ENCODE results near the gene SH3YL1. TPM values are rescaled to one million over a fixed set of nuclear protein-coding genes. Genes with fewer than 3 reads are reported as not detected.

The SH3YL1 gene
- total RNA-seq, 1 donor from 2014 or later: 32.7 TPM

- ATAC-seq (no peak), DNase-seq (ENCODE audit: low spot score) (no peak)
- intact Hi-C loops (cut with DNase I): no loop called here
These were observed 1.7 kb downstream of the SH3YL1 start for GRCh38 chr2:262117-262516.

DNA sequence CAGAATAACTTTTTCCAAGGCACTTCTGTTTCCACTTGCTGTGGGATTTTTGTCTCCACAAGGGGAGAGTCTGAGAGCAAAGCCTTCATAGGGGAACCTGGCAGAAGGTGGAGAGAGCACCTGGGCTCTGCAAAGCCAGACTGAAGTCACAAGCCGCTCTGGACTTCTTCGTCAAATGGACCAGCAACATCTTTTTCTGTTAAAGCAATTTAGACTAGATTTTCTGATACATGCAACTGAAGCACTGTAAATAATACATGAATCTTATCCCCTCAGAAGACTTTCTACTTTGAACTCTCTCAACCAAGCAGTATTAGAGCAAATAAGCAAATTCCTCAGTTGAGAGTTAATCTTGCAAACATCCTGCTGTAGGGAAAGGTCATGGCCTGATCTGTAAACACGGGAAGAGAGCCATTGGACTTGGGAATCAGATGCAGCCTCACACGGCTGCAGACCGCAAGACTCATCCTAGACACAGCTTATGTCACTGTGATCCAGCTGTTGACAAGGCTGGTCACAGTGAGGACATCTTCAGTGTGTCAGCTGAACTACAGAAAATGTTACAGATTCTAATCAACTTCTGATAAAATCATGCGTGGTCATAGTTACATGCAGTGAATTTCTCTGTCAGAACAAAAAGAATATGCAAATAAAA is 3.2 kb downstream of the SH3YL1 start:
- intact Hi-C loops (cut with DNase I): no loop called here
- ATAC-seq (no peak), DNase-seq (ENCODE audit: low spot score) (no peak)

DNA sequence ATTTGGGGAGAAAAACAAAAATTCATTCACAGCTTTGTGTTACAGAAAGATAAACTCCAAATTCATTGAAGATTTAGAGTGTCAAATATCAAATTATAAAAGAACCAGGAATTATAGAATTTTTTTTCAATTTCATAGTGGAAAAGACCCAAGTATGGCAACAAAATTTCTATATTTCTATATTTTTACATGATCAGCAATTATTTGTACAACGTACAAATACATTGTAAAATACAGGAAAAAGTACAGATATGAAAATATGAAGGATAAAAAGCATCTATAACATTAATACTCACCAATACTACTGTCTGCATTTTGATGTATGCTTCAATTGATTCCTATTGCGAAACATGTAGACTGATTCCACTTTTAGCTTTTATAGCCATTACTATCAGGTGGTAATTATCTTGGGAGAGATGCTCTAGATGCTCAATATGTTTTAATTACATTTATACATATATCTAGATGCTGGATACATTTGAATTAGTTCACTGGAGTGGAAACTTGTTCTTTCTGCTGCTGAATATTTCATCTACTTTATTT is 4.0 kb downstream of the SH3YL1 start:
- intact Hi-C loops (cut with DNase I): no loop called here
- DNase-seq (ENCODE audit: low spot score) (no peak), ATAC-seq (no peak)

GRCh38 chr2:258933-259332 is 4.9 kb downstream of the SH3YL1 start:
- intact Hi-C loops (cut with DNase I): no loop called here

GRCh38 chr2:257842-258241 is 6.0 kb downstream of the SH3YL1 start:
- intact Hi-C loops (cut with DNase I): no loop called here
- ATAC-seq: no peak

More at GRCh38 chr2:258933-259332, 4.9 kb downstream of the SH3YL1 start:
- DNase-seq (ENCODE audit: low spot score): no peak
- ATAC-seq: no peak

DNA sequence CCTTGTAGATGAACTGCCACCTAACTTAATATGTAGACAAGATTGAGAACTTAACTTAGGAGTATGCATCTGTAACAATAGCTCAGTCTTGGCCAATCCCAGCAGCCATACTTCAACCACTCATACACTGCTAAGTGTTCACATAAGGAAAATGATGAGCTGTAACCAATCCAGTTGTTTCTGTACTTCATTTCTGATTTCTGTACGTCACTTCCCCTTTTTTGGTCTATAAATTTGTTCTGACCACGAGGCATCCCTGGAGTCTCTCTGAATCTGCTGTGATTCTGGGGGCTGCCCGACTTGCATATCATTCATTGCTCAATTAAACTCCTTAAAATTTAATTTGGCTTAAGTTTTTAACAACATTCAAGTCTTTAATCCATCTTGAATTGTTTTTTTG is 6.4 kb downstream of the SH3YL1 start:
- ATAC-seq (no peak), DNase-seq (ENCODE audit: low spot score) (no peak)
- intact Hi-C loops (cut with DNase I): no loop called here

More at GRCh38 chr2:257842-258241, 6.0 kb downstream of the SH3YL1 start:
- DNase-seq (ENCODE audit: low spot score): no peak

DNA sequence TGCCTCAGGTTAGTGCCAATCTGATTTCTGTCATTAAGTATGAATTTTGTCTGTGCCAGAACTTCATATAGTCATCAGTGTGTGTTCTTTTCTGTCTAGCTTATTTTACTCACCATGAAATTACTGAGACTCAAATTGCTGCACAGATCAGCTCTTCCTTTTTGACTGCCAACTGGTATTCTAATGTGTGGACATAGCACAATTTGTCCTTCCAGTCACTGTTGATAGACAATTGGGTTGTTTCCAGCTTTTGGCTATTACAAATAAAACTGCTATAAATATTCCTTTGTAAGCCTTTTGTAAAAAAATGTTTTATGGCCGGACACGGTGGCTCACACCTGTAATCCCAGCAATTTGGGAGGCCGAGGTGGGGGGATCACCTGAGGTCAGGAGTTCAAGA is 7.7 kb downstream of the SH3YL1 start:
- DNase-seq (ENCODE audit: low spot score) (no peak), ATAC-seq (no peak)
- intact Hi-C loops (cut with DNase I): no loop called here

GRCh38 chr2:255195-255594 is 8.6 kb downstream of the SH3YL1 start:
- ATAC-seq: no peak
- DNase-seq (ENCODE audit: low spot score): no peak
- intact Hi-C loops (cut with DNase I): no loop called here

- intact Hi-C loops (cut with DNase I): no loop called here
- no peak for ATAC-seq
- DNase-seq (ENCODE audit: low spot score): no peak
These were observed 9.6 kb downstream of the SH3YL1 start for GRCh38 chr2:254241-254640.

- DNase-seq (ENCODE audit: low spot score) (no peak), ATAC-seq (no peak)
- intact Hi-C loops (cut with DNase I): no loop called here
These were observed 10.6 kb downstream of the SH3YL1 start for GRCh38 chr2:253202-253638.

DNA sequence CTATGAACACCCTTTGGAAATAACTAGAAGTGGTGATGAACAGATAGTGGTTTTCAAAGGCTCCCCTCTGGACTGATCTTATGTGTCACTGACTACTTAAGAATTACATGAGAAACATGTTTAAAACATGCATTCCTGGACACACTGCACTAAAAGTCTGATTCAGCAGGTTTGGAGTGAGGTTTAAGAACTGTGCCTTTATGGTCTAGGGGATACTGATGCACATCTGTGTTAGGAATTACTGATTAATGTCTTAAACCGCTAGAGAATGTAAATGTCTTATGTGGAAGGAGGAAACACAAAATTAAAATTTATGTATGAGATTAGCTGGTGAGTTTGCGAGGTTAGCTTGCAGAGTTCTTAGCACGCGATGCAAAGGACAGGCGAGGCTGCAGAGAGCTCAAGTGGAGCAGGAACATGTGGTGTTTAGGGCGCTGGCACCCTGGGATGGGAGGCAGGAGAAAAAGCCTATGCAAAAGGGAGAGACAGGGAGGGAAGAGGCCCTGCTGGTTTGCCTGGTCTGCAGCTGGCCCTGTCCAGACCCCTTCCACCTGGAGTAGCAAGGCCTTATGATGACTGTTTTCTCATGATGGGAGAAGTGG is 11.7 kb downstream of the SH3YL1 start:
- DNase-seq (ENCODE audit: low spot score) (no peak), ATAC-seq (no peak)
- intact Hi-C loops (cut with DNase I): no loop called here

DNA sequence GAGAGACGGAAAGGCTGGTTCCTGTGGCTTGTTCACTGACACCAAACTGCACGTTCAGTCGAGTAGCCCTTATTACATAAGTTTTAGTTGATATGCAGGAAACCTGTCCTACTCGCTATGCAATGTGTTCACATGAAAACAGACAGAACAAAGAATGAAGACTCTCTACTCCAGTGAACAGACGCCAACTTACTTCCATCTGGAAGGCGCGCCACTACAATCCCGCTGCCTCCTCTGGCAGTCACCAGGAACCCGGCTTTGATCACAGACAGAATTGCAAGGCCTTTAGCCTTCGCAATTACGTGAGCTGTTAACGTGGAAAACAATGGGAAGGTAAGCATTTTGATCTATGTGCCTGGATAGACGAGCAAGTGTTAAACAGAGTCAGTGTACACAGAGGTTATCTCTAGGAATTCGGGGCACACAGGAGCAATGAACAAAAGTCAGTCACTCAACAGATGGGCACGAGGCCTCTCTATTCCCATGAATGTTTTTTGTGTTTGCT is 14.2 kb downstream of the SH3YL1 start:
- intact Hi-C loops (cut with DNase I): no loop called here
- no peak for DNase-seq (ENCODE audit: low spot score)
- no peak for ATAC-seq

DNA sequence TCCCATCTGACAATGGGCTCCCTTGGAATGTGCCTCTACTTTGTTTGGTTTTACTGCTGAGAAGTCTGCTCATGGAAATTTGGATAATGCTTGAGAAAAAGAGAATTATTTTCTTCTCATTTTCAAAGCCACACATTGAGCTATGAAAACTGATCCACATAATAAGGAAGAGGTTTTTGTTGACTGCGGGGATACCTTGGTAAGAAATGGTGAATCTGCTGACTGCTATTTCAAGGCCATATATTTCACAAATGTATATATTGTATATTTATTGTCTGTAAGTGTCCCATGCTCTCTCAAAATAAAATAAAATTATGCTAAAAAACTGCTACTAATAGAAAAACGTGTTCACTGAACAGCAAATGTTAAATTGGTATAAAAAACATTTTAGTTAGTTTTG is 15.1 kb downstream of the SH3YL1 start:
- DNase-seq (ENCODE audit: low spot score) (no peak), ATAC-seq (no peak)
- intact Hi-C loops (cut with DNase I): no loop called here

DNA sequence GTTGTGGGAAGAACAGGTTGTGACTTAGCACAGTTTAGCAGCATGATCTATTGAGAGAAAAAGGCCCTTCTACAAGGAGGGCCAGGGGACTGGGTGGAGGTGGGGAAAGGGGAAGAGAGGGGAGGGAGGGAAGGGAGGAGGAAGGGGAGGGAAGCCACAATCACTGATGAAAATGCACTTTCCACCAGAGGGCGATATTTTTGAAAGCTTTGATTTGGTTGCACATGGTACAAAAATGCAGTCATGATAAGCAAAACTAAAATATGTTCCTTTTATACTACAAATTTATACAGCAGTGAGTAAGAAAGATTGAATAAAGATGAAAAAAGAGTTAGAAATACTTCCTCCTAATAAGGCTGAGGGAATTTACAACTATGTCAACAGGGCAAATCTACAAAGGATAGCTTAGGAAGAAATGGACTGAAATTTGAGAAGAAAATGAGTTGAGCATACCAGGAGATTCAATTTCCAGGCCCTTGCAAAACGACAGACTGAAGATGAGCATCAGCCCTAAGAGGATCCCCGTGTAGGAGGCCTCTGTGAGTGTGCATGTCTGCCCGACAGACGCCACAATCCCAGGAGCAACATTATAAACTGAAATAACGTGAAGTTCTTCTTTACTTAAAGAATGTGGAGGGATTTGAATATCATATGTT is 17.2 kb downstream of the SH3YL1 start:
- intact Hi-C loops (cut with DNase I): no loop called here
- DNase-seq (ENCODE audit: low spot score) (no peak), ATAC-seq (peak; percentile 50)

DNA sequence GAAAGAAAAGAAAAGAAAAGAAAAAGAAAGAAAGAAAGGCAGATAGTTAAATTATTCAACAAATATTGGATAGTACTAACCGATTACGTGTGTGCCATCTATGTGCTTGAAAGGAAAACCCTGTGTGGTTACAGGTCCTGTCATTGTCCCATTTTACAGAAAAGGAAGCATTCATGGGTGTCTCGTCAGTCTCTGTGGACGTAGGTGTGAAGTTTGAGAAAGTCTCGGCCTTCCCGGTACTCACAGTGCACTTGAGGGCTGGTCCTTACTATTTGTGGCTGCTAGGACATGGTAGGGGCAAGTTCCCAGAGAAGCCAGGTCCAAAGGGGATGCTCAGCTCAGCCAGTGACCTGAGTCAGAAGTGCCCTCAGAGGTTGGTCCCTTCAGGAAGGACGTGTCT is 19.3 kb downstream of the SH3YL1 start:
- DNase-seq (ENCODE audit: low spot score) (no peak), ATAC-seq (no peak)
- intact Hi-C loops (cut with DNase I): no loop called here

GRCh38 chr2:238869-239268 is 25.0 kb downstream of the SH3YL1 start:
- ATAC-seq: no peak
- intact Hi-C loops (cut with DNase I): no loop called here
- no peak for DNase-seq (ENCODE audit: low spot score)

DNA sequence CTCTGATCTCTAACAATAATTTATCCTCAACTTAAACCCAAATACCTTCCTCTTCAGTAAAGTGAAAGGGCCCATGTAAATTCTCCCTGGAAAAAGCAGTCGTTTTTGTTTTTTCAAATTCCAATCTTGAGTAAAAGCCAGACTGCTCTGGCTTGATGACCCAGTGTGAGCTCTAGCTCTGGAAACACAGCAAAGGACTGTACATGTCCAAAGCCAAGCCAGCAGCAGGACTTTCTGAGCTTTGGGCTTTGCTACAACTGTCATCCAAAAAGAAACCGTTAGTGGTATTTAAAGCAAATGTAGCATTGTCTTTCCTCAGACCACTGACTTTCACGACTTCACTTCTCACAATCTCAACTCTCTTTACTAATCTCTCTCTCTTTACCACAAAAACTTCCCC is 25.4 kb downstream of the SH3YL1 start:
- intact Hi-C loops (cut with DNase I): no loop called here
- DNase-seq (ENCODE audit: low spot score): no peak
- no peak for ATAC-seq

DNA sequence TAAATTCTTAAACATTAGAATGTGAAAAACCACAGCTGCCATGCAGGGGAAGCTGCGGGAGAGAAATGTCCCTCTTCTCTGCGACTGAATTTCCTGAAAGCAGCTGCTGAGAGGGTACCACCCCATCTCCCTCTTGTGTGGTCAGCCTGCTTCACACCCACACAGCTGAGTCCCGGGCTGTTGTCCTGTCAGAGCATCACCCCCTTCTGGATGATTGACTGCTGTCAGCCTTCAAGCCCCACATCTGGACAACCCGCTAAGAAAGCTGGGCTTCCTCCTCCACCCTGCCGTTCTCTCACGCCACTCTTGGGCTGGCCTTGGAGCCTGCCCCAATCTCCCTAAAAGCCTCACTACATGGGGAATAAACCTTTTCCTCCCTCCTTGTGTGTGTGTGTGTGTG is 26.0 kb downstream of the SH3YL1 start:
- intact Hi-C loops (cut with DNase I): no loop called here
- no peak for DNase-seq (ENCODE audit: low spot score)
- ATAC-seq: no peak

- intact Hi-C loops (cut with DNase I): no loop called here
- ATAC-seq (no peak), DNase-seq (ENCODE audit: low spot score) (no peak)
These were observed 26.8 kb downstream of the SH3YL1 start for GRCh38 chr2:236993-237539.

DNA sequence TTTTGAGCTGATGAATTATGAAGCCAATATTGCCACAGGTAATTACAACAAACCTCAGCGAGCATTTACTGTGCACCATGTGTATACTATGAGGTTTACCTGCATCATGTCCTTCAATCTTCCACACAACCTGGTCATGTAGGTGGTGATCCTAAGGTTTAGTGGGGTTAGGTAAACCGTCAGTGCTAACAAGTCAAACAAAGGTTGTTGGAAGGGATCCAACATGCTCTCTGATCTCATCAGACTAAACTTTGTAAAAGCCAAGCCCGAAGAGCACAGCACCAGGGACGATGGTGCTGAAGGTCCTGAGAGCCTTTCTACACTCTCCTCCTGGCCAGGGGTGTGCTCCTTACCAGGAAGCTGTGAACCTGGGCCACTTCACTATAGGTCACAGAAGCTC is 29.4 kb downstream of the SH3YL1 start:
- no peak for ATAC-seq
- DNase-seq (ENCODE audit: low spot score): no peak
- intact Hi-C loops (cut with DNase I): no loop called here

Data from sciatic nerve (tissue), 2 donors.